ENCODE results near the gene CCN5.

- TF ChIP-seq CTCF (IDR thresholded peaks at IDR 0.05) (no peak), POLR2A (IDR thresholded peaks at IDR 0.05) (no peak)
Observed at GRCh38 chr20:44714102-44714700, 968 bp upstream of the CCN5 start.

Data from vagina (tissue), 2 donors.